Spinal cord (tissue), 10 donors: ENCODE measurements around the gene DVL1. TPM values are rescaled to one million over a fixed set of nuclear protein-coding genes. Genes with fewer than 3 reads are reported as not detected.

Experiments used
- DNase-seq, 6 donors: peaks; one replicate each; pipeline versions ENCODE4 v3.0.0 to v3.0.0-alpha.2; 2013 to 2015; ENCODE audit warnings: low spot score in 6 of 6, low read depth in 4 of 6
- H3K27ac ChIP-seq: one replicate; pipeline ENCODE4 v1.5.1; 2013; ENCODE audit warnings: low read depth, low read length, control low read depth
- H3K27me3 ChIP-seq: one replicate; pipeline ENCODE4 v1.6.1; 2013; ENCODE audit warnings: low read length; ENCODE audit not compliant: control insufficient read depth, insufficient read depth
- H3K36me3 ChIP-seq: one replicate; pipeline ENCODE4 v1.6.1; 2013; ENCODE audit warnings: low read length; ENCODE audit not compliant: control insufficient read depth, insufficient read depth
- H3K4me1 ChIP-seq: one replicate; pipeline ENCODE4 v1.6.1; 2013; ENCODE audit warnings: low read length; ENCODE audit not compliant: control insufficient read depth, insufficient read depth
- H3K4me3 ChIP-seq: one replicate; pipeline ENCODE4 v1.5.1; 2013; ENCODE audit warnings: low read depth, low read length, control low read depth
- H3K9me3 ChIP-seq: one replicate; pipeline ENCODE4 v1.6.1; 2013; ENCODE audit warnings: low read length; ENCODE audit not compliant: control insufficient read depth, insufficient read depth
- WGBS: methylation state at CpG from one replicate; pipeline ENCODE4 v1.1.5; 2013; ENCODE audit warnings: missing lambda C conversion rate; ENCODE audit not compliant: insufficient coverage; 5-methylcytosine and 5-hydroxymethylcytosine counted together
- polyA plus RNA-seq, 2 donors: library from polyadenylated mRNA; unstranded; fragments of 120-200 nt; gene quantifications; one replicate each; pipeline ENCODE4 v1.2.1, GENCODE V29; 2013; ENCODE audit not compliant: insufficient read length in 2 of 2
- total RNA-seq, 2 donors: library from RNA; depleted of rRNA in 1 of 2; stranded (reverse); fragments of 120-200 nt in 1 of 2; fragments of >200 nt in 1 of 2; gene quantifications; one replicate each; pipeline versions ENCODE4 v1.2.3 to v1.2.4, GENCODE V29; 2013 to 2014
- donor health status: healthy.

Gene DVL1
- total and polyA plus RNA-seq, 4 donors: 35.7 to 87.1 (median 75.7) TPM

GRCh38 chr1:1335792-1336248, 13.4 kb downstream of the DVL1 start:
- DNase-seq: no peak
- Histone ChIP-seq H3K9me3 (no peaks in the 10 kb centered on the region), H3K36me3 (peaks cover 94% of the 10 kb centered on the region), H3K27ac (no peak overlapping the region), H3K4me1 (peaks cover 7% of the 10 kb centered on the region), H3K4me3 (no peak overlapping the region), H3K27me3 (no peaks in the 10 kb centered on the region)
- 83% methylated on average over 18 of the region's 21 CpGs for WGBS

GRCh38 chr1:1335283-1335682, 13.9 kb downstream of the DVL1 start:
- Histone ChIP-seq H3K4me3 (no peak overlapping the region), H3K4me1 (peaks cover 13% of the 10 kb centered on the region), H3K9me3 (no peaks in the 10 kb centered on the region), H3K36me3 (peaks cover 94% of the 10 kb centered on the region), H3K27ac (no peak overlapping the region), H3K27me3 (no peaks in the 10 kb centered on the region)
- 67% methylated on average over 7 of the region's 16 CpGs for WGBS
- no peak for DNase-seq

GRCh38 chr1:1334835-1335234, 14.4 kb downstream of the DVL1 start:
- WGBS: 52% methylated on average over 11 of the region's 11 CpGs
- H3K4me3 ChIP-seq: no peak overlapping the region
- DNase-seq: no peak
- H3K4me1 ChIP-seq: peaks cover 13% of the 10 kb centered on the region
- no peak overlapping the region for H3K27ac ChIP-seq
- H3K9me3 ChIP-seq: no peaks in the 10 kb centered on the region
- H3K36me3 ChIP-seq: peaks cover 93% of the 10 kb centered on the region
- no peaks in the 10 kb centered on the region for H3K27me3 ChIP-seq

- H3K27ac ChIP-seq: no peak overlapping the region
- 87% methylated on average over 36 of the region's 36 CpGs for WGBS
Observed at GRCh38 chr1:1333551-1334241, 15.5 kb downstream of the DVL1 start.

DNA sequence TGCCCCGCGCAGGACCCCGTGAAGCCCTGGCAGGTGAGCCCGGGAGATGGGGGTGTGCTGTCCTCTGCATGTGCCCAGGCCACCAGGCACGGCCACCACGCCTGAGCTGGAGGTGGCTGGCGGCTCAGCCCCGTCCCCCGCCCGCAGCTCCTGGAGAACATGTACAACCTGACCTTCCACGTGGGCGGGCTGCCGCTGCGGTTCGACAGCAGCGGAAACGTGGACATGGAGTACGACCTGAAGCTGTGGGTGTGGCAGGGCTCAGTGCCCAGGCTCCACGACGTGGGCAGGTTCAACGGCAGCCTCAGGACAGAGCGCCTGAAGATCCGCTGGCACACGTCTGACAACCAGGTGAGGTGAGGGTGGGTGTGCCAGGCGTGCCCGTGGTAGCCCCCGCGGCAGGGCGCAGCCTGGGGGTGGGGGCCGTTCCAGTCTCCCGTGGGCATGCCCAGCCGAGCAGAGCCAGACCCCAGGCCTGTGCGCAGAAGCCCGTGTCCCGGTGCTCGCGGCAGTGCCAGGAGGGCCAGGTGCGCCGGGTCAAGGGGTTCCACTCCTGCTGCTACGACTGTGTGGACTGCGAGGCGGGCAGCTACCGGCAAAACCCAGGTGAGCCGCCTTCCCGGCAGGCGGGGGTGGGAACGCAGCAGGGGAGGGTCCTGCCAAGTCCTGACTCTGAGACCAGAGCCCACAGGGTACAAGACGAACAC, 16.3 kb downstream of the DVL1 start:
- peaks cover 93% of the 10 kb centered on the region for H3K36me3 ChIP-seq
- no peak overlapping the region for H3K27ac ChIP-seq
- H3K9me3 ChIP-seq: no peaks in the 10 kb centered on the region
- H3K4me3 ChIP-seq: no peak overlapping the region
- H3K27me3 ChIP-seq: no peaks in the 10 kb centered on the region
- 92% methylated on average over 48 of the region's 48 CpGs for WGBS
- DNase-seq: no peak
- H3K4me1 ChIP-seq: peaks cover 13% of the 10 kb centered on the region

More at GRCh38 chr1:1333551-1334241, 15.5 kb downstream of the DVL1 start:
- H3K36me3 ChIP-seq: peaks cover 93% of the 10 kb centered on the region
- no peak for DNase-seq
- H3K4me1 ChIP-seq: peaks cover 13% of the 10 kb centered on the region
- no peak overlapping the region for H3K4me3 ChIP-seq
- no peaks in the 10 kb centered on the region for H3K27me3 ChIP-seq
- no peaks in the 10 kb centered on the region for H3K9me3 ChIP-seq

GRCh38 chr1:1332031-1332755, 17.0 kb downstream of the DVL1 start:
- Histone ChIP-seq H3K4me3 (no peak overlapping the region), H3K9me3 (no peaks in the 10 kb centered on the region), H3K4me1 (peaks cover 13% of the 10 kb centered on the region), H3K27me3 (no peaks in the 10 kb centered on the region), H3K27ac (no peak overlapping the region), H3K36me3 (peaks cover 93% of the 10 kb centered on the region)
- no peak for DNase-seq
- 83% methylated on average over 56 of the region's 57 CpGs for WGBS

DNA sequence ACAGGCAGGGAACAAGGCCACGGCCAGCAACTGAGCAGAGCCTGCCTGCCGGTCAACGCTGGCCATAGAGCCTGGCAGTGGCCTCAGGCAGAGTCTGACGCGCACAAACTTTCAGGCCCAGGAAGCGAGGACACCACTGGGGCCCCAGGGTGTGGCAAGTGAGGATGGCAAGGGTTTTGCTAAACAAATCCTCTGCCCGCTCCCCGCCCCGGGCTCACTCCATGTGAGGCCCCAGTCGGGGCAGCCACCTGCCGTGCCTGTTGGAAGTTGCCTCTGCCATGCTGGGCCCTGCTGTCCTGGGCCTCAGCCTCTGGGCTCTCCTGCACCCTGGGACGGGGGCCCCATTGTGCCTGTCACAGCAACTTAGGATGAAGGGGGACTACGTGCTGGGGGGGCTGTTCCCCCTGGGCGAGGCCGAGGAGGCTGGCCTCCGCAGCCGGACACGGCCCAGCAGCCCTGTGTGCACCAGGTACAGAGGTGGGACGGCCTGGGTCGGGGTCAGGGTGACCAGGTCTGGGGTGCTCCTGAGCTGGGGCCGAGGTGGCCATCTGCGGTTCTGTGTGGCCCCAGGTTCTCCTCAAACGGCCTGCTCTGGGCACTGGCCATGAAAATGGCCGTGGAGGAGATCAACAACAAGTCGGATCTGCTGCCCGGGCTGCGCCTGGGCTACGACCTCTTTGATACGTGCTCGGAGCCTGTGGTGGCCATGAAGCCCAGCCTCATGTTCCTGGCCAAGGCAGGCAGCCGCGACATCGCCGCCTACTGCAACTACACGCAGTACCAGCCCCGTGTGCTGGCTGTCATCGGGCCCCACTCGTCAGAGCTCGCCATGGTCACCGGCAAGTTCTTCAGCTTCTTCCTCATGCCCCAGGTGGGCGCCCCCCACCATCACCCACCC, 17.9 kb downstream of the DVL1 start, which contains the start of gene TAS1R3:
Gene TAS1R3 (plus strand): TSS at position 213 of the 898 bp plus-strand sequence. CDS start 66 bp downstream, at position 279.
- Histone ChIP-seq H3K36me3 (peaks cover 93% of the 10 kb centered on the region), H3K4me3 (no peak within 1 kb of the TSS)

DNA sequence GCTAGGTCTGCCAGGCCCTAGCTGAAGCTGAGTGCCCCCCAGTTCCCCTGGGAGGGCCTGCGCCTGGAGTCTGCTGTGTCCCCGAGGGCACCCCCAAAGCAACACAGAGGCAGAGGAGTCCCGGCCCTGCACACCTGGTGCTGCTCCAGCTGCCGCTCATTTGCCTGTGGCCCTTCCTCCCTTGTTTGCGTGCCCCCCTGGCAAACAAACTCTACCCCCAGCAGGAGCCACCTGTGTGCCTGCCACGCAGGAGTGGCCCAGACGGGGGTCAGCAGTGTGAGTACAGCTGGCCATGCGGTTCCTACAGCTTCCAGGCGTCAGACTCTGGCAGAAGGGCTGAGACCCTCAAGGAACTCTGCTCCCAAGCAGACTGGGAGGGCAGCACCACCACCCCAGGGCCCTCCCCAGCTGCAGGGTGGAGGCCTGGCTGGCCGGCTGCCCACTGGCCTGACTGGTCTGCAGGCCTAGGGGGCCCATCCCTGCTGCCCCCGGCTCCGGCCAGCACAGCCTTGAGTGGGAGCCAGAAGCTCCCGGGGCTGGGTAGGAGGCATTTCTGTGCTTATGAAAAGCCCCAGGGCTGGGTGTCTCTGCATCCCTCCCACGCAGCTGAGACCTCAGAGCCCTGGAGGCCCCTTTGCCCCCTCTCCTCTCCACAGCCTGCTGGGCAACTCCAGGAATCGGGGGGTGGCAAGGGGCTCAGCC, 18.7 kb downstream of the DVL1 start:
- Histone ChIP-seq H3K9me3 (no peaks in the 10 kb centered on the region), H3K27ac (no peak overlapping the region), H3K27me3 (no peaks in the 10 kb centered on the region), H3K36me3 (peaks cover 93% of the 10 kb centered on the region), H3K4me3 (no peak overlapping the region), H3K4me1 (peaks cover 24% of the 10 kb centered on the region)
- no peak for DNase-seq
- 75% methylated on average over 15 of the region's 15 CpGs for WGBS

More for the DNA sequence above, 17.9 kb downstream of the DVL1 start, which contains the start of gene TAS1R3:
- Histone ChIP-seq H3K4me1 (peaks cover 16% of the 10 kb centered on the region), H3K27me3 (no peaks in the 10 kb centered on the region), H3K27ac (no peak within 1 kb of the TSS), H3K9me3 (no peaks in the 10 kb centered on the region)
- DNase-seq: no peak
- WGBS: 85% methylated on average over 41 of the region's 41 CpGs
